Kidney glomerular epithelial cell (primary cell): ENCODE measurements around the gene TRAPPC6A.

ENCODE experiments used
- DNase-seq: peaks from one replicate; lab custom pipeline; 2025; lab: John Stamatoyannopoulos, UW

Gene TRAPPC6A

GRCh38 chr19:45163156-45163555 is 14.9 kb downstream of the TRAPPC6A start:
- no peak for DNase-seq

GRCh38 chr19:45162608-45163143 is 15.4 kb downstream of the TRAPPC6A start:
- DNase-seq, result no peak

- peak; percentile 19 for DNase-seq
Measured at GRCh38 chr19:45161738-45162607, 16.1 kb downstream of the TRAPPC6A start.

- no peak for DNase-seq
Measured at GRCh38 chr19:45160870-45161737, 16.9 kb downstream of the TRAPPC6A start, which contains the start of gene NKPD1. NKPD1 (minus strand) TSS chr19:45160982; CDS start chr19:45160150, 832 bp downstream.

GRCh38 chr19:45159971-45160324 is 18.1 kb downstream of the TRAPPC6A start:
- no peak for DNase-seq

GRCh38 chr19:45159210-45159970 is 18.6 kb downstream of the TRAPPC6A start:
- no peak for DNase-seq

- no peak for DNase-seq
Measured at GRCh38 chr19:45158503-45159209, 19.4 kb downstream of the TRAPPC6A start.

GRCh38 chr19:45156751-45157150 is 21.3 kb downstream of the TRAPPC6A start:
- DNase-seq, result no peak

GRCh38 chr19:45156011-45156630 is 21.9 kb downstream of the TRAPPC6A start:
- no peak for DNase-seq

- no peak for DNase-seq
Measured at GRCh38 chr19:45154064-45154827, 23.8 kb downstream of the TRAPPC6A start.

- no peak for DNase-seq
Measured at GRCh38 chr19:45153339-45154063, 24.5 kb downstream of the TRAPPC6A start.

- DNase-seq, result no peak
Measured at GRCh38 chr19:45152504-45153338, 25.3 kb downstream of the TRAPPC6A start.

- no peak for DNase-seq
Measured at GRCh38 chr19:45151821-45152503, 26.1 kb downstream of the TRAPPC6A start.

GRCh38 chr19:45151320-45151719 is 26.7 kb downstream of the TRAPPC6A start:
- no peak for DNase-seq

GRCh38 chr19:45150751-45151281 is 27.2 kb downstream of the TRAPPC6A start:
- DNase-seq, result no peak

- no peak for DNase-seq
Measured at GRCh38 chr19:45150180-45150579, 27.9 kb downstream of the TRAPPC6A start.

GRCh38 chr19:45149129-45149528 is 28.9 kb downstream of the TRAPPC6A start:
- DNase-seq, result no peak
